GM20431 (cell line): ENCODE measurements around the gene PHEX.

Source experiments
- in situ Hi-C: fragments of 300-500 bp; cut with MseI, MboI; formaldehyde crosslinking; loops from one replicate; pipeline ENCODE4 v1.15.0; 2020; ENCODE audit warnings: low sequenced_read_pairs; ENCODE audit not compliant: unreplicated experiment

Gene PHEX

GRCh38 chrX:22039541-22039940, 7.4 kb downstream of the PHEX start:
- in situ Hi-C loops, result no loop called here

- in situ Hi-C loops, result no loop called here
Observed at GRCh38 chrX:22040184-22040583, 8.1 kb downstream of the PHEX start.

GRCh38 chrX:22041907-22042530, 9.9 kb downstream of the PHEX start:
- in situ Hi-C loops, result no loop called here

GRCh38 chrX:22043872-22044271, 11.7 kb downstream of the PHEX start:
- in situ Hi-C loops, result no loop called here

GRCh38 chrX:22047468-22047867, 15.3 kb downstream of the PHEX start:
- in situ Hi-C loops, result no loop called here

- in situ Hi-C loops, result no loop called here
Observed at GRCh38 chrX:22053481-22053880, 21.4 kb downstream of the PHEX start.

DNA sequence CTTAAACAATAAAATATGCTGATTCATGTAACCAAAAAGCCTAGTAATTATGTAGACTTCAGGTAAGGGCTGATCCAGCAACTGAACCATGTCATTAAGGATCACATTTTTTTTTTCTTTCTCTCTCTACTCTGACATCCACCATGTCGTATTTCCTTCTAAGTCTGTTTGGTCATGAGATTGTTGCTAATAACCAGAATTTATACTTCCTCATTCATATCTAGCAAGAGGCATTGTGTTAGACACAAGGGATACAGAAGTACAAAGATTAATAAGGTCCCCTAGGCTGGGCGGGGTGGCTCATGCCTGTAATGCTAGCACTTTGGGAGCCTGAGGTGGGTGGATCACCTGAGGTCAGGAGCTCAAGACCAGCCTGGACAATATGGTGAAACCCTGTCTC, 24.1 kb downstream of the PHEX start:
- in situ Hi-C loops, result no loop called here

- in situ Hi-C loops, result no loop called here
Observed at GRCh38 chrX:22057667-22058066, 25.5 kb downstream of the PHEX start.

GRCh38 chrX:22059775-22060174, 27.6 kb downstream of the PHEX start:
- in situ Hi-C loops, result no loop called here

DNA sequence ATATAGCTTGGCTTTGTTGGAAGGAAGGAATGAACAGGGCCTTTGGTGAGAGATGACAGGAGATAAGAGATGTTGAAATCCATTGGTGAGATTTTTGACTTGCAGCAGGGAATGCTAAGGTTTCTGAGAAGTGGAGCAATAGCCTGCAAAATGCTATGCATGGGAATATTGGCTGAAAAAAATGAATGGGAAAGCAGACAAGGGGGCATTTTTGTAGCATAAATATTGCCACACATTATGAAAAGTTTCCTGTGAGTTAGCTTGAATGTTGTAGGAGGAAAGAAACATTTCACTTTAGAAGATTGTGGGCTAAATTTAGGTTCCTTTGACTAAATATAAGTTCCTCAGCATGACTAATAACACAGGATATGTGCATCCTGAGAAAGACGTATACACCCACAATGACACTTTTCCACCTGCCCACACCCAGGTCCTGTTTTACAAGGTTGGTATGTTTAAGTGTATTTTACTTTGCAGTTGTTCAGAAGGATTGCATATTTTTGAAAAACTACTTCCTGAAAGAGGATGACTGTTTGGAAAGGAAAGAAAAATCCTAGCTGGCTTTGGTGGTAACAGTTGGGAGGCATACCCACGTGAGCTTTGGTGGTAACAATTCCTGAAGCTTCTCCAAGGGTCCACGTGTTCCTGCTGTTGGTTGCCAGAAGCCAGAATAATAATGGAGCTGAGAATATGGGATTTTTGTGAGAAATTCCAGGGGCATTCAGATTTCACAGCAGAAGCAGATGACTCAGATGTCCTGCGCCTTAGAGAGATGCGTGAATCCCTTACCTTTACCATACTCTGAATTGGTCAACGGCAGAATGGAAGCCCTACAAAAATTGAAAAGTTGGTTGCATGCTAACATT, 28.5 kb downstream of the PHEX start:
- in situ Hi-C loops, result no loop called here

DNA sequence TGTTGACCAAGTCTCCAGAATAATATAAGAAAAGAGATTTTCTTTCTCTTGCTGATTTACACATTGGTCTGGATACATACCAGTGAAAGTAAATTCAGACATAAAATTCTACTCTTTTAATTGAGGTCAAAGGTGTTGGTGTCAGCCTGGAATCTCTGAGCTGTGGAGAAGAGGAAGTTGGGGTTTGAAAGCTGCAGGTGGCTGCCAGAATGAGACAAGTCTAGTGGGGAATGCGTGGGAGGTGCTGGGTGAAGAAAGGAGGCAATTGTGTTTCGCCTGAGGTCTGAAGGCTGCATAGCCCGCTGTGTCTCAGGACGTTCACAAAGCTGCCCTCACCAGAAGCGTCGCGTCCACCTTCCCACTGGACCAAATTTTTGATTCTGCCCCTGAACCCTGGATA, 31.2 kb downstream of the PHEX start:
- in situ Hi-C loops, result no loop called here

DNA sequence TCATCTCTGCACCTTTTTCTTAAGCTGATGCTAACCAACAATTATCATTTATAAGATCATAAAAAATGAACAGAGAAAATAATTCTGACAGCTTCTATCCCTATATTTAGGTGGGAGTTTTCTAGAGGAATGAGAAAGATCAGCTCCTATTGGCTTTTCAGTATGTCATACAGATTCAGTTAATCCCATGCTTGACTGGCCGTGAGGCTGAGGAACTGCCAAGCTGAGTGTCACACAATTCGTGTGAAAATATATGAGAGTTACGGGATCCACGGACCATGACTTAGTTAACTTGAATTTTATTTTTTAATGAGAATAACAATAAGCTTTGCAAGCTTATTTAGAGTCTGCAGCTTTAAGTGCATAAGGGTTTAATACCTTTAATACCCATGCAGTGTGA, 37.5 kb downstream of the PHEX start:
- in situ Hi-C loops, result no loop called here

- in situ Hi-C loops, result no loop called here
Observed at GRCh38 chrX:22073928-22074327, 41.8 kb downstream of the PHEX start.

DNA sequence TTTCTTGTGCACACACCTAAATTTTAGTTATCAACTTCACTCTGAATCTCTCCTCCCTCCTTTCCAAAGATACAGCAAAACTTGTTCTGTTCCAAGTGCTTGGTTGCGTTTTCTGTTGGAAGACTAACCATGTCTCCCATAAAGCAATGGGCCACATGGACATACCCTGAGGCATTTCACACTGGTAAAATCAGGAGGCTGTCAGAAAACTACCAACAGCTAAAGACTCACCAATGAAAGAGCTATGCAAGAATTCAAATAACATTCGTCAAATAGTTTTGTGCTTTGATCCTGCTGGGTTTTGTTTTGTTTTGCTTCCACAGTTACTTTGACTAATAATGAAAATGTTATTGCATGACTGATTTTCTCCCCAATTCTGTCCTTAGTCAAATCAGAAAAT, 46.0 kb downstream of the PHEX start:
- in situ Hi-C loops, result no loop called here

GRCh38 chrX:22081475-22082092, 49.5 kb downstream of the PHEX start:
- in situ Hi-C loops, result no loop called here

GRCh38 chrX:22086003-22086402, 53.9 kb downstream of the PHEX start:
- in situ Hi-C loops, result no loop called here

- in situ Hi-C loops, result no loop called here
Observed at GRCh38 chrX:22087011-22087557, 55.0 kb downstream of the PHEX start.

DNA sequence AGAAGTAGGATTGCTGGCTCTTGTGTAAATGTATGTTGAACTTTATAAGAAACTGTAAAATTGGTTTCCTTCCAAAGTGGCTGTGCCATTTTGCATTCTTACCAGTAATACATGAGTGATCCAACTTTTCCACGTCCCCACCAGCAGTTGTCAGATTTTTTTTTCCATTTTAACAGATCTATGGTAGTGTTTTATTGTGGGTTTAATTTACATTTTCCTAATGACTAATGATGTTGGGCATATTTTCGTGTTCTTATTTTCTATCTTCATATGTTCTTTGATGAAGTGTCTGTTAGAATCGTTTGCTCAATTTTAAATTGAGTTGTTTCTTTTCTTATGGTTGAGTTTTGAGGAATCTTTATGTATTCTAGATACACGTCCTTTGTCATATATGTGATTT, 56.2 kb downstream of the PHEX start:
- in situ Hi-C loops, result no loop called here

DNA sequence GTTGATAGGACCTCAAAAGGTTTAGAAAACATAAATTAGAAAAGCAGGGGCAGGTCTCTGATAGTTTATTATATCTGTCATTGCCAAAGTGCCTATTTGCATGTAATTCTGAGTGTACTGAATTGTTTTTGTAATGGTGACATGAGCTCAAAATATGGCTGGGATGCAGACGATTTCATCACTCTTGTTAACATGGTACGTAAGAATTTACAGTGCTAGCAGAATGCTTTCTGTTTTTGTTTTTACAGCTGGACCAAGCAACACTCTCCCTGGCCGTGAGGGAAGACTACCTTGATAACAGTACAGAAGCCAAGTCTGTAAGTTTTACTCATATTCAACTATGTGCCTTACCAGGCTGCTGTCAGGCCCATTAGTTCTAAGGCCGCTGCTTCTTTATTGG, 58.1 kb downstream of the PHEX start:
- in situ Hi-C loops, result no loop called here

GRCh38 chrX:22093550-22093949, 61.4 kb downstream of the PHEX start:
- in situ Hi-C loops, result no loop called here

GRCh38 chrX:22095286-22095685, 63.2 kb downstream of the PHEX start:
- in situ Hi-C loops, result no loop called here
